B cell (primary cell): ENCODE results near the gene TRABD2B. TPM values are rescaled to one million over a fixed set of nuclear protein-coding genes. Genes with fewer than 3 reads are reported as not detected.

Source experiments
- ATAC-seq: fragments of 200-7000 bp; cut with Tn5 transposase; one replicate; pipeline ENCODE4 v1.10.0; 2021; ENCODE audit warnings: low read depth, mild to moderate bottlenecking, moderate number of reproducible peaks, moderate library complexity
- CTCF ChIA-PET: fragments of 350-600 bp; sonication (Branson Sonifier 250); formaldehyde crosslinking; loops from one replicate; lab custom pipeline; 2021; ENCODE audit warnings: antibody characterized with exemption, inconsistent platforms; lab: Charles Lee
- POLR2A ChIA-PET: fragments of 350-600 bp; sonication (Branson Sonifier 250); formaldehyde crosslinking; loops from one replicate; lab custom pipeline; 2021; ENCODE audit warnings: antibody characterized with exemption; lab: Charles Lee
- DNase-seq: peaks from one replicate; pipeline ENCODE4 v3.0.0; 2013
- H2AFZ ChIP-seq: 2 replicates; pipeline ENCODE4 v1.6.1; 2012; ENCODE audit warnings: mild to moderate bottlenecking, low read depth, low read length; ENCODE audit not compliant: insufficient read depth, poor library complexity, severe bottlenecking
- H3K27ac ChIP-seq, 2 donors: 1 replicate in 1 of 2; 2 replicates in 1 of 2; pipeline ENCODE4 v1.5.1; 2012 to 2013; ENCODE audit warnings: low read length in 2 of 2, mild to moderate bottlenecking in 2 of 2, moderate library complexity in 1 of 2
- H3K27me3 ChIP-seq, 4 experiments: fragments of 200-600 bp in 1 of 4; sonication (generic) in 1 of 4; replicated peaks in 1 of 4; 1 replicate in 2 of 4; 2 replicates in 2 of 4; pipeline versions ENCODE4 v1.6.1 to v1.7.0; 2013 to 2016; ENCODE audit warnings: low read length in 3 of 4, mild to moderate bottlenecking in 2 of 4, mixed read lengths in 1 of 4, moderate library complexity in 1 of 4; ENCODE audit not compliant: insufficient read depth in 4 of 4, control insufficient read depth in 3 of 4; ENCODE audit errors: control extremely low read depth in 1 of 4
- H3K36me3 ChIP-seq, 2 experiments: replicated peaks in 1 of 2; 1 replicate in 1 of 2; 2 replicates in 1 of 2; pipeline versions ENCODE4 v1.6.1 to v1.7.1; 2013; ENCODE audit warnings: low read length in 1 of 2; ENCODE audit not compliant: insufficient read depth in 2 of 2, control insufficient read depth in 1 of 2; ENCODE audit errors: control extremely low read depth in 1 of 2, extremely low read depth in 1 of 2
- H3K4me1 ChIP-seq, 2 donors: fragments of 200-600 bp in 1 of 2; sonication (generic) in 1 of 2; 1 replicate in 1 of 2; 2 replicates in 1 of 2; pipeline versions ENCODE4 v1.5.1 to v1.6.1; 2013 to 2017; ENCODE audit warnings: low read length in 2 of 2; ENCODE audit not compliant: control insufficient read depth in 2 of 2, insufficient read depth in 2 of 2
- H3K4me2 ChIP-seq: replicated peaks from 2 replicates; pipeline ENCODE3; 2012; ENCODE audit warnings: mild to moderate bottlenecking, low read depth, low read length; ENCODE audit not compliant: poor library complexity, severe bottlenecking
- H3K4me3 ChIP-seq, 5 experiments: fragments of 200-600 bp in 1 of 5; sonication (generic) in 1 of 5; 1 replicate in 3 of 5; 2 replicates in 2 of 5; pipeline versions ENCODE4 v1.5.1 to v1.7.0; 2011 to 2016; ENCODE audit warnings: low read length in 4 of 5, mild to moderate bottlenecking in 4 of 5, low read depth in 2 of 5, control low read depth in 1 of 5, moderate library complexity in 1 of 5; ENCODE audit not compliant: insufficient read depth in 1 of 5; ENCODE audit errors: control extremely low read depth in 1 of 5, extremely low read depth in 1 of 5
- H3K79me2 ChIP-seq: fragments of 200-600 bp; sonication (generic); one replicate; pipeline ENCODE4 v1.6.0; 2016; ENCODE audit warnings: low read length; ENCODE audit not compliant: control insufficient read depth, insufficient read depth
- H3K9ac ChIP-seq: fragments of 200-600 bp; sonication (generic); 2 replicates; pipeline ENCODE4 v1.6.1; 2017; ENCODE audit warnings: mild to moderate bottlenecking, low read length, moderate library complexity
- H3K9me3 ChIP-seq, 3 donors: one replicate each; pipeline versions ENCODE4 v1.6.1 to v1.7.1; 2013; ENCODE audit warnings: low read length in 2 of 3; ENCODE audit not compliant: control insufficient read depth in 2 of 3, insufficient read depth in 1 of 3; ENCODE audit errors: control extremely low read depth in 1 of 3
- H4K20me1 ChIP-seq: 2 replicates; pipeline ENCODE4 v1.6.0; 2012; ENCODE audit warnings: mild to moderate bottlenecking, low read length; ENCODE audit not compliant: insufficient read depth, control insufficient read depth, poor library complexity, severe bottlenecking
- H3K27ac Mint-ChIP-seq: one replicate; pipeline ENCODE4 v1.8.0; 2021; ENCODE audit warnings: mixed read lengths
- H3K27me3 Mint-ChIP-seq: one replicate; pipeline ENCODE4 v1.8.0; 2021; ENCODE audit warnings: mixed read lengths
- H3K4me1 Mint-ChIP-seq: one replicate; pipeline ENCODE4 v1.8.0; 2021; ENCODE audit warnings: mixed read lengths
- H3K4me3 Mint-ChIP-seq: one replicate; pipeline ENCODE4 v1.8.0; 2021; ENCODE audit warnings: mixed read lengths
- H3K9me3 Mint-ChIP-seq: one replicate; pipeline ENCODE4 v1.8.0; 2022; ENCODE audit warnings: mixed read lengths; ENCODE audit not compliant: insufficient read depth
- CTCF ChIP-seq: fragments of 200-600 bp; IDR thresholded peaks from one replicate; pipeline ENCODE4 v1.8.0; 2022; ENCODE audit warnings: antibody characterized with exemption, mild to moderate bottlenecking
- EZH2 ChIP-seq: IDR thresholded peaks from 2 replicates; pipeline ENCODE4 v1.6.1; 2012; ENCODE audit warnings: borderline replicate concordance, low read depth, mild to moderate bottlenecking, moderate library complexity, low read length; ENCODE audit not compliant: insufficient read depth, poor library complexity, severe bottlenecking
- WGBS: methylation state at CpG from one replicate; pipeline ENCODE4 v1.1.5; 2013; ENCODE audit warnings: missing lambda C conversion rate; ENCODE audit not compliant: insufficient coverage; 5-methylcytosine and 5-hydroxymethylcytosine counted together
- intact Hi-C: fragments of 100-400 bp; cut with micrococcal nuclease; formaldehyde crosslinking; loops from one replicate; pipeline ENCODE4 v1.10.0; 2022
- polyA plus RNA-seq: library from polyadenylated mRNA; depleted of rRNA; stranded (reverse); fragments of >200 nt; gene quantifications from 2 replicates; pipeline ENCODE4 v1.2.3, GENCODE V29; 2012
- total RNA-seq, 2 donors: library from RNA; stranded (reverse); fragments of 120-200 nt in 1 of 2; gene quantifications; 1 replicate in 1 of 2; 2 replicates in 1 of 2; pipeline versions ENCODE4 v1.2.3 to v1.2.4, GENCODE V29; 2013 to 2022

TRABD2B gene
- total and polyA plus RNA-seq, 2 donors (not counting 1 experiment from before 2014, with no cell fraction given): not detected

DNA sequence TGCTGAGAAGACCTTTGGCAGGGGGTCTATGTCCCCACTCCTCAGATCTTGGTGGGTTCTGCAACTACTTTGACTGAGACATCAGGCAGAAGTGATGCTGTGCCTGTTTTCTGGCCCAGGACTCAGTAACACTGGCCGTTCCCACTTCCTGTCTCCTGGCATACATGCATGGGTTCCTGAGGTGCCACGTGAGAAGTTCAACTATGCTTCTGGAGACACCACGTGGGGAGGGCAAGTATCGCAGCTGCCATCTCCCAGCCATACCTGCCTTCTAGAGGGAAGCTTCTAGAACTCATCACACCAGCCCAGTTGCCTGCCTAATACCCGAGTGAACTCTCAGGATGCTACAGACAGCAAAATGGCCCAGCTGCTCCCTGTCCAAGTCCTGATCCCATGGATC lies 65.8 kb downstream of the TRABD2B start:
- Mint-ChIP-seq H3K4me1 (no peaks in the 10 kb centered on the region), H3K27ac (no peak overlapping the region), H3K4me3 (no peak overlapping the region), H3K27me3 (peaks cover 9% of the 10 kb centered on the region), H3K9me3 (no peaks in the 10 kb centered on the region)
- Histone ChIP-seq H3K9ac (no peak overlapping the region), H2AFZ (no peak overlapping the region), H3K27me3 (peaks cover 0 to 5% (median 0%) of the 10 kb centered on the region in 4 experiments), H4K20me1 (no peaks in the 10 kb centered on the region), H3K27ac (no peak overlapping the region), H3K4me3 (no peak overlapping the region), H3K4me1 (no peaks in the 10 kb centered on the region), H3K79me2 (no peaks in the 10 kb centered on the region), H3K9me3 (peaks cover 0 to 4% (median 0%) of the 10 kb centered on the region in 3 donors), H3K36me3 (no peaks in the 10 kb centered on the region), H3K4me2 (no peak overlapping the region)
- TF ChIP-seq CTCF: no peak
- no peak for TF ChIP-seq EZH2
- POLR2A ChIA-PET: no interaction called here
- no peak for DNase-seq
- WGBS: 48% methylated on average over 5 of the region's 5 CpGs
- CTCF ChIA-PET: no interaction called here
- no peak for ATAC-seq
- intact Hi-C loops: no loop called here

DNA sequence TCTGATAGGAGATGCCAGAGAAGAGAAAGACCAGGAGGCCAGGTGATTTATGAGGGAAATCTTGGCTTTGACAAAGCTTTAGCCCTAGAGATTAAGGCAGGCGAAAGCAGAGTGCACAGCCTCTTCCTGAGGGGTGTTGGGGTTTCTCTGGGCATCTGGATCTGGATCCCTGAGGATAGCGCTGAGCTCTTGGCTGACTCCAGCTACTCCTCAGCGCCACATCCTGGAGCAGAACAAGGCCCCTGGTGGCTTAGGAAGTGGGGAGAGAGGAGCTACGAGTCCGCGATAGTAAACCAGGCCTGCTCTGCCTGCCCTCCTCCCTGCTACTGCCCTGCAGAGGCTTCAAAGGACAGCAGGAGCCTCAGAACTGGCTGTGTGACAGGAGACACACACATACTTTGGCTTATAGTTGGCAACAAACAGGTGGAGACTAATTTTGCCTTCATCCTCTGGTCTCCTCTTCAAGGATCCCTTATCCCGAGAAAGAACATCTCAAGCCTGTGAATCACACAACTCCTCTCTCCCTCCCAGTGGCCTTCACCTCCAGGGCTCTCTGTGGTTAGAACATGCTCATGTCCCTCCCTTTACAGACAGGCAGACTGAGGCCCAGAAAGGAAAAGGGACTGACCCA lies 66.9 kb downstream of the TRABD2B start:
- H3K79me2 ChIP-seq: no peaks in the 10 kb centered on the region
- TF ChIP-seq EZH2: no peak
- 93% methylated on average over 7 of the region's 7 CpGs for WGBS
- Mint-ChIP-seq H3K9me3 (no peaks in the 10 kb centered on the region), H3K4me1 (no peaks in the 10 kb centered on the region), H3K27ac (no peak overlapping the region), H3K27me3 (peaks cover 10% of the 10 kb centered on the region), H3K4me3 (no peak overlapping the region)
- no peak overlapping the region for H3K27ac ChIP-seq
- no peak overlapping the region for H3K4me3 ChIP-seq
- ChIA-PET POLR2A (no interaction called here), CTCF (no interaction called here)
- H2AFZ ChIP-seq: no peak overlapping the region
- intact Hi-C loops: no loop called here
- no peak overlapping the region for H3K4me2 ChIP-seq
- H3K9me3 ChIP-seq: peaks cover 0 to 4% (median 0%) of the 10 kb centered on the region in 3 donors
- H3K27me3 ChIP-seq: peaks cover 0 to 5% (median 0%) of the 10 kb centered on the region in 4 experiments
- no peak for DNase-seq
- no peaks in the 10 kb centered on the region for H3K4me1 ChIP-seq
- H3K36me3 ChIP-seq: no peaks in the 10 kb centered on the region
- no peaks in the 10 kb centered on the region for H4K20me1 ChIP-seq
- no peak for ATAC-seq
- H3K9ac ChIP-seq: no peak overlapping the region
